Ramos (cell line): ENCODE results near the gene GATAD2A.

Source experiments
- in situ Hi-C: fragments of 300-500 bp; cut with MboI; formaldehyde crosslinking; loops from one replicate; pipeline ENCODE4 v1.14.3; 2022; ENCODE audit warnings: low sequenced_read_pairs; ENCODE audit not compliant: unreplicated experiment

GATAD2A gene

GRCh38 chr19:19499272-19499995 is 94.0 kb downstream of the GATAD2A start:
- in situ Hi-C loops, result loop anchor here (10.0 kb wide), 1 partner anchor 315 kb away; no protein-coding TSS in a partner anchor

DNA sequence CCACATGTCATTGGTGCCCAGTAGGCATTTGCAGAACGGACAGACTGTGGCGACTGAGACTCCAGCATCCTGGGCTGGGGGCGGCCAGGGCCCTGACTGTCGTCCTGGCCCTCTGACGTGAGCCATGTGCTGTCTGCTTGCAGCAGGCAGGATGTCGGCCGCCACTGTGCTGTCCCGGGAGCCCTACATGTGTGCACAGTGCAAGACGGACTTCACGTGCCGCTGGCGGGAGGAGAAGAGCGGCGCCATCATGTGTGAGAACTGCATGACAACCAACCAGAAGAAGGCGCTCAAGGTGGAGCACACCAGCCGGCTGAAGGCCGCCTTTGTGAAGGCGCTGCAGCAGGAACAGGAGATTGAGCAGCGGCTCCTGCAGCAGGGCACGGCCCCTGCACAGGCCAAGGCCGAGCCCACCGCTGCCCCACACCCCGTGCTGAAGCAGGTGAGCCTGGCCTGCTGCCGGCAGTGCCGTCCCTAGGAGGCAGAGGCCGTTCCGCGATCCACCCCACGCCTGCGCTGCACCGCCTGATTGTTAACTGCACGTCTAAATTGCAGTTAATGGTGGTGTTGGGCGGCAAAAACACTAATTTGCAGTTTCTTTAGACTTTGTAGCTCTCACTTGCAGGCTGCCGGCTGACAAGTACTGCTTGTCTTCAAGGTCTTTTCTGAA is 95.6 kb downstream of the GATAD2A start:
- in situ Hi-C loops, result no loop called here

- in situ Hi-C loops, result no loop called here
These were observed 96.3 kb downstream of the GATAD2A start for GRCh38 chr19:19501798-19502197.

- in situ Hi-C loops, result no loop called here
These were observed 96.8 kb downstream of the GATAD2A start for GRCh38 chr19:19502281-19502680.

- in situ Hi-C loops, result no loop called here
These were observed 97.5 kb downstream of the GATAD2A start for GRCh38 chr19:19502808-19503602.

DNA sequence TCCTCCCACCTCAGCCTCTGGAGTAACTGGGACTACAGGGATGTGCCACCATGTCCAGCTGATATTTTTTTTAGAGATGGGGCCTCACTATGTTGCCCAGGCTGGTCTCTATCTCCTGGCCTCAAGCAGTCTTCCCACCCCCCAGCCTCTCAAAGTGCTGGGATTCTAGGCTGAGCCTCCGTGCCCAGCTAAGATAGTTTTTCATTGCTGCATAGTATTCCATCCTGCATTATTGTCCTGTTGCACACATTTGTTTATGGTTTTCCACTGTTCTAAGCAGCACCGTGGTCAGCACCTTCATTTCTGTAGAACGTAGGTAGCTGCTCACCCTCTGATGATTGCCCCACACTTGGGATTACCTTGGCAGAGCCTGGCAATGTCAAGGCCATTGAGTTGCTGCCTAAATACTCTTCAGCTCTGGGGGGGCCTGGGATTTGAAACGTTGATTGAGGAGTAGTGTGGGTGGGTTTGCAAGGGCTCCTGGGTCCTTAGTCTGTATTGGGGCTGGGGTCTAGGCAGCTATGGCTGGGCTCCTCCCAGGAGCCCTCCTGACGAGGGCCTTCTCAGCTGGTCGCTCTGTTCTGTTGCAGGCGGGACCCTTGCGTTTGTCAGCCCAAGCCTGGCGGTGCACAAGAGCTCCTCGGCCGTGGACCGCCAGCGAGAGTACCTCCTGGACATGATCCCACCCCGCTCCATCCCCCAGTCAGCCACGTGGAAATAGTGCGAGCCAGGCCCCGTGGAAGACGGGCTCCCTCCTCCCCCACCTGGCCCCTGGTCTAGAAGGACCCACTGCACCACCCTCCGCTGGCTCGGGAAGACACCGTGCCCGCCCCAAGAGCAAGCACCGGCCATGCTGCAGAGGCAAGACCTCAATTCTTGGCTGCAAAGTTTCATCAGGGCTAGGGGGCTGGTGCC is 99.5 kb downstream of the GATAD2A start:
- in situ Hi-C loops, result no loop called here

DNA sequence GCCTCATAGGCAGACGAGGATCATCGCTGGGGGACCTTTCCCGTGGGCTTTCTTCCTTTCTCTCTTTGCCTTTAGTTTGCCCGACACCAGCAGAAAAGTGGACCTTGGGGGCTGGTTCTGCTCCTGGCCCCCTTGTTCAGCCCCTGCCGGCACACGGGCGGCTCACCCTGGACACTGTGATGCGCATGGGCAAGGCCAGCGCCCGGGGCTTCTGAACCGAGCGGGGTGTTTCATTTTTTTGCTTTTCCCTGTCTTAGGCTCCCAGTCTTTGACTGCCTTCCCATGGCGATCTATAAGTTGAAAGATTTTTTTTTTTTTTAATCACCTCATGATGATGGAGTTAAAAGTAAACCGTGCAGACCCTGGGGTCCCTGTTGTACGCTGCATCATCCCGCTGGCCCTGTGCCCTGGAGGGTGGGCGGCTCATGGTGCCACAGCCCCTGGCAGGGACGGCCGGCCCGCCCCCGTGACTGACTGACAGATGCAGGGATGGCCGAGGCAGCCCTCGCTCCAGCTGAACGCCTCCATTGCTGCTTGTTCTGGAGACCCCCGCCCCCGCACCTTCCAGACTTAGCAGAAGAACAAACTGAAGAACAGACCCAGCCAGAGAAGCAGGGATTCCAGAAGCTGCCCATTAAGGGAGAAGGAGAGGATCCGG is 100.3 kb downstream of the GATAD2A start:
- in situ Hi-C loops, result no loop called here

DNA sequence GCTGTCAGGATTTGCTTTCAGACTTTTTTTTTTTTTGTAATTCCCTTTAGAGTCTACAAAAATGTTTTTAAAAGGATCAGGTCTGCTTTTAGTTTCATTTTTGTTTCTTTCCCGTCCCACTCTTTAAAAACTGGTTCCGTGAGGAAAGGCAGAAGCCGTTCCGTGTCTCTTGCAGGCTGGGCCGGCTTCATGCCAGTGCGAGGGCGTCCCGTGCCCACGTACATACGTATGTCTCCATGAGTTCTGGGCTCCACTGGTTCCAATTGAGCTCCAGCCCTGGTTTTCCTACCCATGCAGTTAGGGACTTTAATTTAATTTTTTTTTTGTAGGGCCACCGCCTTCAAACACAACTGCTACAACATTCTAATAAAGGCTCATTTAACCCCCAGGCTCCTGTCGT is 101.1 kb downstream of the GATAD2A start:
- in situ Hi-C loops, result no loop called here

DNA sequence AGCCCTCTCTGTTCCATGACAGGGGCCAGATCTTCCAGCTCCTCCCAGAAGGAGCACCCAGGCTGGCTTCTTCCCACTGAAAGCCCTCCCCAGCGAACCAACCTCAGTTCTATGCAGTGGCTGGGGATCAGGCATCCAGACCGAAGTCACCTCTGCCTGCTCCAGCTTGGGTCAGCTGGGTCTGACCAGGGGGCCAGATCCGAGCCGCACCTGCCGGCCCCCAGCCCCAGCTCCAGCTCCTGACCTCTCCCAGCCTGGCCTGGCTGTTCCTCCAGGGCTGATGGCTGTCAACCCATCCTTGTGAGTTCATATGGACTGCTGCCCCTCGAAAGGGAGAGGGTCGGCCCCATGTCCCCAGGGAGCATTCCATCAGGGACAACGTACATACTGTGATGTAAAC is 101.9 kb downstream of the GATAD2A start:
- in situ Hi-C loops, result no loop called here

- in situ Hi-C loops, result no loop called here
These were observed 102.7 kb downstream of the GATAD2A start for GRCh38 chr19:19508217-19508616.

DNA sequence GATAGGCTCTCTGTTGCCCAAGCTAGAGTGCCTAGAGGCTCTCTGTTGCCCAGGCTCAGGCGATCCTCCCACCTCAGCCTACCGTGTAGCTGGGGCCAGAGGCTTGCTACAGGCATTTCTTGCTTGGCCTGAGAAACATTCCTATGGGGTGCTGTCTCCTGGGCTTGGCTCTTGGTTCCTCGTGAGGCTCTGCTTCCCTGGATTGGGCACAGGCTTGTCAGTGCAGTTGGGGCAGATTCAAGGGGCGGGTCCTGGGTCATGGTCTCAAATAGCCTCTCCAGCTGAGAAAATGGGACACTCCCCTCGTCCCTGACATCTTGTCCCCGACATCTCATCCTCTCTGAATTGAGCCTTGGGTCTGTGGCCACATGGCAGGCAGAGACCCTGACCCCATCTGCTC is 105.0 kb downstream of the GATAD2A start:
- in situ Hi-C loops, result no loop called here

GRCh38 chr19:19513682-19514081 is 108.2 kb downstream of the GATAD2A start:
- in situ Hi-C loops, result no loop called here

- in situ Hi-C loops, result no loop called here
These were observed 108.8 kb downstream of the GATAD2A start for GRCh38 chr19:19514215-19514657.

DNA sequence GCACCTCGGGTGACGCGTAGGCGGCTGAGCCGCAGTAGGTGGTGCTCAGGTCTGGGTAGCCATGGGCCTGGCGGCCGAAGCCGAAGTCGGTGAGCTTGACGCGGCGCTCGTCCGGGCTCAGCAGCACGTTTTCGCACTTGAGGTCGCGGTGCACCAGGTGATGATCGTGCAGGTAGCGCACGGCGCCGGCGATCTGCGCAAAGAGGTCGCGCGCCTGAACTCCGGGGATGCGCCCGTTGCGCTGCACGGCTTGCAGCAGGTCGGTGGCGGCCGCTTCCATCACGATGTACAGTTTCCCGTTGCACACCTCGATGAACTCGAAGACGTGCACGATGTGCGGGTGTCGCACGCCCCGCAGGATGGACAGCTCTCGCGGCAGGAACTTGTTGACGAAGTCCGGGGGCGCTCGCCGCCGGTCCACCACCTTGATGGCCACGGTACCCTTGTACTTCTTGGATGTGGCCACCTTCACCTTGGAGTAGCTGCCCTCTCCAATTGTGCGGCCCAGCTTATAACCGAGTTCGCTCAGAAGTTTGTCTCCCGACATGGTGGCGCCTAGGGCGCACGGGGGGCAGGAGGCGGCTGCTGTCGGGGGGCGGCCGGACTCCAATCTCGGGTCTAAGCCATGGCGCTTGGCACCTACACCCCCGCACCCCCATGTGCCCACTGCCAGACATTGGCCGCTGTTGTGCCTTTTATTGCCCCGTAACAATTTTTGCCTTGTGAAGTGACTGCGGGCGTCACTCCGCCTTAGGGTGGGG is 109.6 kb downstream of the GATAD2A start, which contains the start of gene TSSK6:
Gene TSSK6, minus strand, starts transcription at position 668 of the 761 bp plus-strand sequence. Its CDS starts 121 bp downstream, at position 547.
- in situ Hi-C loops, result no loop called here

DNA sequence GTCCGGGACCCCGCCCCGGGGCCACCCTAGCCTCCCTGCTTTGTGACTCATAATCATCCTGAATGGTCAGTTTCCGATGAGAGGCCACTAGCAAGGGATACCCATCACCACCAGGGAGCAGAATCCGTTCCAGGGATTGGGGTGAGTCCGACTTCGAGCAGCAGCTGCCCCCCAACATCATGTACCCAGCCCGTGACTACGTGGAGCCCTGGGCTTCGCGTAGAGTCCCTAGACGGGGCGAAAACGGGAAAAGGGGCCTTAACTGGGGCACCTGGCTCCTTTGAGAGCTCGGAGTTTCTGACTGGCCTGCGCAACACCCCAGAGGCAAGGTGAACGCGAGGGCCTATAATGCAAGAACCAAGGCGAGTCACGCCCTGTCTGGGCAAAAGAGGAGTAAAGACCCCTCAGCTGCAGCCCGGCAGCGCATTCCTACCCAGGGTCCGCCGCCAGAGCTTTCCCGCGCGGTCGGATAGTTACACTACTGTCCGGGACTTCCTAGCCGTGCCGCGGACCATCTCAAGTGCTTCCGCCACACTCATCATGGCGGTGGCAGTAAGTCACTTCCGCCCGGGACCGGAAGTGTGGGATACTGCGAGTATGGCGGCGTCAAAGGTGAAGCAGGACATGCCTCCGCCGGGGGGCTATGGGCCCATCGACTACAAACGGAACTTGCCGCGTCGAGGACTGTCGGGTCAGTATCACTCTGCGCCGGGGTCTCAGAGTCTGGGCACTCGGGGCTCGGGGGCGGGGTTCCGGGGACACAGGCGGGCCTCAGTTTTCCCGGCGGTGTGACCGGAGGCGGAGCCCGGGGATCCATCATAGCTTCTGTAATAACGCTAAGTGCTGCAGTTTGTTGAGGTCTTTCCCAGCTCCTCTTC is 110.4 kb downstream of the GATAD2A start, which contains the start of gene NDUFA13:
Gene NDUFA13, plus strand, starts transcription at position 584 of the 878 bp plus-strand sequence. Its CDS starts 14 bp downstream, at position 598.
- in situ Hi-C loops, result no loop called here

DNA sequence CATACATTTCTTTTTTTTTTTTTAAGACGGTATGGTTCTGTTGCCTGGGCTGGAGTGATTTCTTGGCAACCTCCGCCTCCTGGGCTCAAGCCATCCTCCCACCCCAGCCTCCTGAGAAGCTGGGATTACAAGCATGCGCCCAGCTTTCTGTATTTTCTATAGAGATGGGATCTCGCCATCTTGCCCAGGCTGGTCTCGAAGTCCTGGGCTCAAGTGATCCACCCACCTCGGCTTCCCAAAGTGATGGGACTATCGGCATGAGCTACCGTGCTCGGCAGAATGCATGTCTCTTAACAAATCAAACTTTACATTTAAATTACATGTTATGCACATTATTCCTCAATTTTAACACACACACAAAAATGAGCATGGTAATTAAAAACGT is 111.8 kb downstream of the GATAD2A start:
- in situ Hi-C loops, result no loop called here

GRCh38 chr19:19520989-19521388 is 115.5 kb downstream of the GATAD2A start:
- in situ Hi-C loops, result no loop called here

DNA sequence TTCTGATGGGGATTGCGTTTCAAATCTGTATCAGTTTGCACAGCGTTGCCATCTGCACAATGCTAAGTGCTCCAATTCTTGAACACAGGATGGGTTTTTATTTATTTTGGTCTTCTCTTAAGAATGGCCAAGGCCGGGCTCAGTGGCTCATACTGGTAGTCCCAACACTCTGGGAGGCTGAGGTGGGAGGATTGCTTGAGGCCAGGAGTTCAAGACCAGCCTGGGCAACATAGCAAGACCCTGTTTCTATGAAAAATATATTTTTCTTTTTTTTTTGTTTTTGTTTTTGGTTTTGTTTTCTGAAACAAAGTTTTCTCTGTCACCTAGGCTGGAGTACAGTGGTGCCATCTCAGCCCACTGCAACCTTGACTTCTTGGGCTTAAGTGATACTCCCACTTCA is 117.7 kb downstream of the GATAD2A start:
- in situ Hi-C loops, result no loop called here
